ENCODE data around the gene SOAT2.

- TF ChIP-seq ELK1 (IDR thresholded peaks at IDR 0.05; ENCODE audit: borderline replicate concordance, low read depth, low read length) (no peak), FOS (IDR thresholded peaks at IDR 0.05; ENCODE audit: low read depth, low read length) (no peak), POLR2A (IDR thresholded peaks at IDR 0.05; ENCODE audit: low read depth, low read length) (no peak), CEBPB (IDR thresholded peaks at IDR 0.05; ENCODE audit: low read depth, low read length) (no peak)
- TF ChIP-seq, protein P1, sequence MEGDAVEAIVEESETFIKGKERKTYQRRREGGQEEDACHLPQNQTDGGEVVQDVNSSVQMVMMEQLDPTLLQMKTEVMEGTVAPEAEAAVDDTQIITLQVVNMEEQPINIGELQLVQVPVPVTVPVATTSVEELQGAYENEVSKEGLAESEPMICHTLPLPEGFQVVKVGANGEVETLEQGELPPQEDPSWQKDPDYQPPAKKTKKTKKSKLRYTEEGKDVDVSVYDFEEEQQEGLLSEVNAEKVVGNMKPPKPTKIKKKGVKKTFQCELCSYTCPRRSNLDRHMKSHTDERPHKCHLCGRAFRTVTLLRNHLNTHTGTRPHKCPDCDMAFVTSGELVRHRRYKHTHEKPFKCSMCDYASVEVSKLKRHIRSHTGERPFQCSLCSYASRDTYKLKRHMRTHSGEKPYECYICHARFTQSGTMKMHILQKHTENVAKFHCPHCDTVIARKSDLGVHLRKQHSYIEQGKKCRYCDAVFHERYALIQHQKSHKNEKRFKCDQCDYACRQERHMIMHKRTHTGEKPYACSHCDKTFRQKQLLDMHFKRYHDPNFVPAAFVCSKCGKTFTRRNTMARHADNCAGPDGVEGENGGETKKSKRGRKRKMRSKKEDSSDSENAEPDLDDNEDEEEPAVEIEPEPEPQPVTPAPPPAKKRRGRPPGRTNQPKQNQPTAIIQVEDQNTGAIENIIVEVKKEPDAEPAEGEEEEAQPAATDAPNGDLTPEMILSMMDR (conservative IDR thresholded peaks at IDR 0.05; ENCODE audit: low read depth, low read length), result no peak
Observed at GRCh38 chr12:53060721-53061276, 42.5 kb upstream of the SOAT2 start.
